ENCODE data around the gene HSPA9. TPM values are rescaled to one million over a fixed set of nuclear protein-coding genes. Genes with fewer than 3 reads are reported as not detected.

HSPA9 gene
- total RNA-seq, 1 experiment from 2014 or later: 502 TPM

GRCh38 chr5:138564242-138564641, 11.0 kb downstream of the HSPA9 start:
- H3K4me3 ChIP-seq (ENCODE audit: low read depth, low read length, poor library complexity, severe bottlenecking): no peak overlapping the region
- H3K27me3 ChIP-seq (replicated peaks; ENCODE audit: insufficient read depth, low read depth, low read length, poor library complexity): no peaks in the 10 kb centered on the region
- TF ChIP-seq CTCF (conservative IDR thresholded peaks at IDR 0.05; ENCODE audit: low read depth, low read length): no peak
- no peak for TF ChIP-seq EZH2 (IDR thresholded peaks at IDR 0.05; ENCODE audit: borderline replicate concordance, low read depth, low read length, poor library complexity, severe bottlenecking)
- POLR2A ChIA-PET (ENCODE audit: low non-redundant PET): no interaction called here
- H3K27ac ChIP-seq (ENCODE audit: low read depth, low read length, poor library complexity, severe bottlenecking): no peak overlapping the region
- intact Hi-C loops (cut with micrococcal nuclease; ENCODE audit: unreplicated experiment): no loop called here
- no peaks in the 10 kb centered on the region for H3K4me1 ChIP-seq (ENCODE audit: insufficient read depth, low read length, poor library complexity, severe bottlenecking)
- no TSS peak for BruUV-seq (replicated peaks)
- no peak for DNase-seq (ENCODE audit: low spot score)
- peaks cover 96% of the 10 kb centered on the region for H3K36me3 ChIP-seq (ENCODE audit: insufficient read depth, low read length, poor library complexity, severe bottlenecking)
- H3K9me3 ChIP-seq (ENCODE audit: low read depth, low read length, poor library complexity, severe bottlenecking): no peaks in the 10 kb centered on the region
- CTCF ChIA-PET: no interaction called here

- H3K9me3 ChIP-seq (ENCODE audit: low read depth, low read length, poor library complexity, severe bottlenecking): no peaks in the 10 kb centered on the region
- TF ChIP-seq EZH2 (IDR thresholded peaks at IDR 0.05; ENCODE audit: borderline replicate concordance, low read depth, low read length, poor library complexity, severe bottlenecking) (no peak), CTCF (conservative IDR thresholded peaks at IDR 0.05; ENCODE audit: low read depth, low read length) (no peak)
- ChIA-PET CTCF (no interaction called here), POLR2A (ENCODE audit: low non-redundant PET) (no interaction called here)
- peak overlapping the region; percentile 1 for H3K27ac ChIP-seq (ENCODE audit: low read depth, low read length, poor library complexity, severe bottlenecking)
- no TSS peak for BruUV-seq (replicated peaks)
- DNase-seq (ENCODE audit: low spot score): no peak
- peaks cover 96% of the 10 kb centered on the region for H3K36me3 ChIP-seq (ENCODE audit: insufficient read depth, low read length, poor library complexity, severe bottlenecking)
- intact Hi-C loops (cut with micrococcal nuclease; ENCODE audit: unreplicated experiment): no loop called here
- H3K27me3 ChIP-seq (replicated peaks; ENCODE audit: insufficient read depth, low read depth, low read length, poor library complexity): no peaks in the 10 kb centered on the region
- H3K4me3 ChIP-seq (ENCODE audit: low read depth, low read length, poor library complexity, severe bottlenecking): no peak overlapping the region
- H3K4me1 ChIP-seq (ENCODE audit: insufficient read depth, low read length, poor library complexity, severe bottlenecking): no peaks in the 10 kb centered on the region
Measured at GRCh38 chr5:138563340-138564118, 11.7 kb downstream of the HSPA9 start.

GRCh38 chr5:138560971-138561370, 14.2 kb downstream of the HSPA9 start:
- intact Hi-C loops (cut with micrococcal nuclease; ENCODE audit: unreplicated experiment): no loop called here
- Histone ChIP-seq H3K4me1 (ENCODE audit: insufficient read depth, low read length, poor library complexity, severe bottlenecking) (no peaks in the 10 kb centered on the region), H3K4me3 (ENCODE audit: low read depth, low read length, poor library complexity, severe bottlenecking) (no peak overlapping the region), H3K27me3 (replicated peaks; ENCODE audit: insufficient read depth, low read depth, low read length, poor library complexity) (no peaks in the 10 kb centered on the region), H3K36me3 (ENCODE audit: insufficient read depth, low read length, poor library complexity, severe bottlenecking) (peaks cover 96% of the 10 kb centered on the region), H3K27ac (ENCODE audit: low read depth, low read length, poor library complexity, severe bottlenecking) (no peak overlapping the region), H3K9me3 (ENCODE audit: low read depth, low read length, poor library complexity, severe bottlenecking) (no peaks in the 10 kb centered on the region)
- CTCF ChIA-PET: interaction anchor here (0.7 kb wide), 1 partner anchor 106 kb away, joined by 4 read pairs; no protein-coding TSS in a partner anchor
- no TSS peak for BruUV-seq (replicated peaks)
- no peak for TF ChIP-seq CTCF (conservative IDR thresholded peaks at IDR 0.05; ENCODE audit: low read depth, low read length)
- TF ChIP-seq EZH2 (IDR thresholded peaks at IDR 0.05; ENCODE audit: borderline replicate concordance, low read depth, low read length, poor library complexity, severe bottlenecking): no peak
- POLR2A ChIA-PET (ENCODE audit: low non-redundant PET): no interaction called here
- no peak for DNase-seq (ENCODE audit: low spot score)
